A673 (cell line): ENCODE data around the gene CD300A. TPM values are rescaled to one million over a fixed set of nuclear protein-coding genes. Genes with fewer than 3 reads are reported as not detected.

Experiments
- BruUV-seq: library from RNA; stranded (reverse); fragments of 400-500 nt; replicated peaks from 2 replicates; lab custom pipeline; 2021; lab: Mats Ljungman, UMichigan
- CTCF ChIA-PET: fragments of 300-600 bp; sonication (Branson Sonifier 250); formaldehyde crosslinking; loops from one replicate; lab custom pipeline; 2022; ENCODE audit warnings: antibody characterized with exemption; lab: Charles Lee
- POLR2A ChIA-PET: fragments of 300-600 bp; sonication (Branson Sonifier 250); formaldehyde crosslinking; loops from one replicate; lab custom pipeline; 2022; ENCODE audit warnings: antibody characterized with exemption; ENCODE audit not compliant: low non-redundant PET; lab: Charles Lee
- DNase-seq: peaks from one replicate; pipeline ENCODE4 v3.0.0-alpha.2; 2015; ENCODE audit warnings: low spot score
- H3K27ac ChIP-seq: fragments of 200-600 bp; sonication (generic); 2 replicates; pipeline ENCODE4 v1.5.1; 2016; ENCODE audit warnings: mixed run types, low read depth, mild to moderate bottlenecking, mixed read lengths, antibody characterized with exemption, low read length; ENCODE audit not compliant: poor library complexity, severe bottlenecking
- H3K27me3 ChIP-seq: fragments of 200-600 bp; sonication (generic); replicated peaks from 2 replicates; pipeline ENCODE4 v1.6.1; 2017; ENCODE audit warnings: mixed run types, low read depth, mild to moderate bottlenecking, mixed read lengths, antibody characterized with exemption, low read length; ENCODE audit not compliant: insufficient read depth, poor library complexity
- H3K36me3 ChIP-seq: fragments of 200-600 bp; sonication (generic); 2 replicates; pipeline ENCODE4 v1.6.1; 2016; ENCODE audit warnings: mixed run types, mild to moderate bottlenecking, mixed read lengths, antibody characterized with exemption, low read length; ENCODE audit not compliant: insufficient read depth, poor library complexity, severe bottlenecking
- H3K4me1 ChIP-seq: fragments of 200-600 bp; sonication (generic); 2 replicates; pipeline ENCODE4 v1.6.1; 2017; ENCODE audit warnings: mixed run types, mild to moderate bottlenecking, mixed read lengths, antibody characterized with exemption, low read length; ENCODE audit not compliant: insufficient read depth, poor library complexity, severe bottlenecking
- H3K4me3 ChIP-seq: fragments of 200-600 bp; sonication (generic); 2 replicates; pipeline ENCODE4 v1.5.1; 2016; ENCODE audit warnings: low read depth, mixed run types, mild to moderate bottlenecking, mixed read lengths, low read length; ENCODE audit not compliant: poor library complexity, severe bottlenecking
- H3K9me3 ChIP-seq: fragments of 200-600 bp; sonication (generic); 2 replicates; pipeline ENCODE4 v1.6.1; 2016; ENCODE audit warnings: mixed run types, low read depth, mild to moderate bottlenecking, mixed read lengths, antibody characterized with exemption, low read length; ENCODE audit not compliant: poor library complexity, severe bottlenecking
- EZH2 ChIP-seq: fragments of 200-600 bp; sonication (generic); IDR thresholded peaks from 2 replicates; pipeline ENCODE4 v1.6.1; 2017; ENCODE audit warnings: borderline replicate concordance, low read depth, mild to moderate bottlenecking, mixed read lengths, antibody characterized with exemption, low read length; ENCODE audit not compliant: poor library complexity, severe bottlenecking
- intact Hi-C: fragments of 100-400 bp; cut with micrococcal nuclease; formaldehyde crosslinking; loops from one replicate; pipeline ENCODE4 v1.10.0; 2022; ENCODE audit not compliant: unreplicated experiment
- total RNA-seq: library from RNA; stranded (reverse); gene quantifications from 2 replicates; pipeline ENCODE4 v1.2.3, GENCODE V29; 2021
- TF ChIP-seq, protein P1 (sequence below): fragments of 300-800, 200-600 bp; sonication (generic); conservative IDR thresholded peaks from 2 replicates; pipeline ENCODE4 v1.5.1; 2017; ENCODE audit warnings: low read depth, mild to moderate bottlenecking, antibody characterized with exemption, low read length, moderate library complexity, mixed read lengths

CD300A gene
- total RNA-seq, 1 experiment from 2014 or later, result not detected

DNA sequence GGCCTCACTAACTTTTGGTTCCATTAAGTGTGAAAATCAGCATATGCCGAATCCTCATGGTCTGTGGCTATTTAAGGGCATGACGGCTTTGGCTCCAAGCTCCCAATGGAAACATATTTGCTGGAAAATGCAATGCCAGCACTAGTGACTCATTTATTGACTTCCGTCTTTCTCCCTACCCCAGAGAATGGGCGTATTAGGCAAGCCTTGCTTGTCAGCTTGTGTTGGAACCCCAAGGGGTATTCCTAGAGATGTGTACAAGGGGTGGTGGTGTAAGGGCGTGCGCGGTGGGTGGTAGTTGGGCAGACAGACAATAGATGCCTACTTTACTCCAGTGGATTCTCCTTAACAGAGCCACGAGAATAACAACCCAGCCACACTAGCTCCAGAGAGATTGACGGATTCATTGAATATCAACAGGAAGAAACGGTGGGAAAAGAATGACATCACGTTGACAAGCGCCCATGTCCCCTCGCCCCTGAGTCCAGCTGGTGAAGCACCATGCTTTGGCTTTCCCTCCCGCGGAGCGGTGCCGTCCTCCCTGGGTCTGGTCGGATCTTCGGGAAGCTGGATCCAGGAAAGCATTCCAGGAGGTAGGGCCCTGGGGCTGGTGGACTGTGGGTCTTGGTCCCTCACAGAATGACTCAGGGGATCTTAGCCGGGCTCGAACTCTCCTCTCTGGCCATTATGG, 54.5 kb downstream of the CD300A start:
- no peaks in the 10 kb centered on the region for H3K9me3 ChIP-seq
- H3K27me3 ChIP-seq, result peaks cover 42% of the 10 kb centered on the region
- H3K4me3 ChIP-seq, result no peak overlapping the region
- no TSS peak for BruUV-seq
- H3K36me3 ChIP-seq, result no peaks in the 10 kb centered on the region
- TF ChIP-seq, protein P1, sequence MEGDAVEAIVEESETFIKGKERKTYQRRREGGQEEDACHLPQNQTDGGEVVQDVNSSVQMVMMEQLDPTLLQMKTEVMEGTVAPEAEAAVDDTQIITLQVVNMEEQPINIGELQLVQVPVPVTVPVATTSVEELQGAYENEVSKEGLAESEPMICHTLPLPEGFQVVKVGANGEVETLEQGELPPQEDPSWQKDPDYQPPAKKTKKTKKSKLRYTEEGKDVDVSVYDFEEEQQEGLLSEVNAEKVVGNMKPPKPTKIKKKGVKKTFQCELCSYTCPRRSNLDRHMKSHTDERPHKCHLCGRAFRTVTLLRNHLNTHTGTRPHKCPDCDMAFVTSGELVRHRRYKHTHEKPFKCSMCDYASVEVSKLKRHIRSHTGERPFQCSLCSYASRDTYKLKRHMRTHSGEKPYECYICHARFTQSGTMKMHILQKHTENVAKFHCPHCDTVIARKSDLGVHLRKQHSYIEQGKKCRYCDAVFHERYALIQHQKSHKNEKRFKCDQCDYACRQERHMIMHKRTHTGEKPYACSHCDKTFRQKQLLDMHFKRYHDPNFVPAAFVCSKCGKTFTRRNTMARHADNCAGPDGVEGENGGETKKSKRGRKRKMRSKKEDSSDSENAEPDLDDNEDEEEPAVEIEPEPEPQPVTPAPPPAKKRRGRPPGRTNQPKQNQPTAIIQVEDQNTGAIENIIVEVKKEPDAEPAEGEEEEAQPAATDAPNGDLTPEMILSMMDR, result no peak
- TF ChIP-seq EZH2, result no peak
- intact Hi-C loops, result no loop called here
- CTCF ChIA-PET, result no interaction called here
- POLR2A ChIA-PET, result no interaction called here
- no peaks in the 10 kb centered on the region for H3K4me1 ChIP-seq
- no peak overlapping the region for H3K27ac ChIP-seq
- no peak for DNase-seq

DNA sequence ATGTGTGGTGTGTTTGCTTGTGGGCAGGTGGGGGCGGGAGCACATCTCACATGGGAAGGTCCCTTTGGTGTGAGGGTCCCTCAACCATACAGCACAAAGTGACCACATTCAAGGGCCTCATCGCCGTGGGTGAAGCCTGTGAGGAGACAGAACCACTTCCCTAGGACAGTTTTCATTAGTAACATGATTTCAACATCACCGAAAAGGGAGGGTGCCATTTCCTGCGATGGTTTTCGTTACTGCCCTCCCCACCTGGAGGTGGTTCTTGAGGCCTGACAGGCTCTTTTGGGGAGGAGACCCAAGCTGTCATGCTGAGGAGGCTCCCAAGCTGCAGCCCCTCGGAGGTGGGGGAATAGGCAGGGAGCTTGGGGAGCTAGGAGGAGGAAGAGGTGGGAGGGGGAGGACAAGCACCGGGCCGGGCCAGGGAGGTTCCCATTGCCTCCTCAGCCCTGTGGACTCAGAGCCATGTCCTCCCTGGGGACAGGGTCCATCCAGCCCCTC, 55.3 kb downstream of the CD300A start:
- ChIA-PET POLR2A (no interaction called here), CTCF (no interaction called here)
- Histone ChIP-seq H3K4me3 (no peak overlapping the region), H3K27ac (no peak overlapping the region), H3K36me3 (no peaks in the 10 kb centered on the region), H3K9me3 (no peaks in the 10 kb centered on the region), H3K27me3 (peaks cover 42% of the 10 kb centered on the region), H3K4me1 (no peaks in the 10 kb centered on the region)
- DNase-seq, result no peak
- intact Hi-C loops, result no loop called here
- TF ChIP-seq, protein P1, result no peak
- no peak for TF ChIP-seq EZH2
- no TSS peak for BruUV-seq

DNA sequence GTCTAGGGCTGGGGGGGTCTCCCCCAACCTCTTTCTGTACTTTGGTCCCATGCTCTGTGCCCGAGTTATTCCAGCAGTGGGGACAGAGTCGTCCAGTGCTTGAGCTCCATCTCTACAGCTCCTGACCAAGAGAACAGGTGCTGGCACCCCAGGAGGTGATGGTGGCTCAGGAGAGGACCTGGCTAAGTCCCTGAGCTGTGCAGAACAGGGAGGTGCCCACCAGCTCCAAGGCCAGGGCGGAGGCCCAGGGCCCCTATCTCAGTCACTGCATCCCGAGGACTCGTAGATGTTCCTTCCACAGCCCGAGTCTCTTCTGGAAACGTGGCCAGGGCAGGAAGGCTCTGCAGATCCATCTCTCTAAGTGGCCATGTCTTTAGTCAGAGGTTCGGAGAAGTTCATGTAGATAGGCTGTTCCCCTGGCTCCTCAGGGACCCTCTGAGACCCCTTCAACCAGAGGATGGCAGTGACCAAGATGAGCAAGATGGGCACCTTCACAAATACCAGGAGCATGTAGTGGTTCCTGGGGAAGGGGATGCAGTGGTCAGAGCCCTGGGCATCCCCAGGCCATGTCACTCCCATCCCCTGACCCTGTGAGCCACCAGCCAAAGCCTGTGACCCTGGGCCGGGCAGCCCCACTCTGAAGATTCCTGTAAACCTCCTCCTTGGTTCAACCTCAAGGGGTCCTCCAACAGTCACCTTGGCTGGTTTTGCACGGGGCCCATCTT, 56.1 kb downstream of the CD300A start:
- Histone ChIP-seq H3K4me3 (no peak overlapping the region), H3K36me3 (no peaks in the 10 kb centered on the region), H3K27ac (no peak overlapping the region), H3K9me3 (no peaks in the 10 kb centered on the region), H3K4me1 (no peaks in the 10 kb centered on the region), H3K27me3 (peaks cover 45% of the 10 kb centered on the region)
- TF ChIP-seq, protein P1, result no peak
- no peak for TF ChIP-seq EZH2
- ChIA-PET CTCF (no interaction called here), POLR2A (no interaction called here)
- intact Hi-C loops, result no loop called here
- DNase-seq, result no peak
- no TSS peak for BruUV-seq
